Activated T-helper 17 cell treated with anti-CD3 and anti-CD28 coated beads, Interleukin-2, amount 50 U/mL, for 72 hours (primary cell): ENCODE data around the gene GLRX5. TPM values are rescaled to one million over a fixed set of nuclear protein-coding genes. Genes with fewer than 3 reads are reported as not detected.

Experiments used
- ATAC-seq: fragments of 150-1000 bp; cut with Tn5 transposase; replicated peaks from 2 replicates; pipeline ENCODE4 v1.10.0; 2021; ENCODE audit warnings: mild to moderate bottlenecking, moderate library complexity
- H3K27ac Mint-ChIP-seq: one replicate; pipeline ENCODE4 v1.8.0; 2022; ENCODE audit warnings: mixed read lengths
- H3K27me3 Mint-ChIP-seq: one replicate; pipeline ENCODE4 v1.8.0; 2022; ENCODE audit warnings: mixed read lengths
- H3K36me3 Mint-ChIP-seq: one replicate; pipeline ENCODE4 v1.8.0; 2022; ENCODE audit warnings: low read depth, mild to moderate bottlenecking, mixed read lengths
- H3K4me1 Mint-ChIP-seq: one replicate; pipeline ENCODE4 v1.8.0; 2022; ENCODE audit warnings: mixed read lengths
- H3K4me3 Mint-ChIP-seq: one replicate; pipeline ENCODE4 v1.8.0; 2022; ENCODE audit warnings: mild to moderate bottlenecking, mixed read lengths
- H3K9me3 Mint-ChIP-seq: one replicate; pipeline ENCODE4 v1.8.0; 2022; ENCODE audit warnings: mixed read lengths
- total RNA-seq, 2 donors: library from RNA; stranded (reverse); gene quantifications; one replicate each; pipeline ENCODE4 v1.2.3, GENCODE V29; 2022

The GLRX5 gene
- total RNA-seq, 2 donors from 2014 or later = 21.5 to 61.4 TPM

- Mint-ChIP-seq H3K27me3 (no peaks in the 10 kb centered on the region), H3K36me3 (peaks cover 52% of the 10 kb centered on the region), H3K27ac (peak overlapping the region; percentile 96), H3K4me3 (peak overlapping the region; percentile 97), H3K4me1 (peaks cover 48% of the 10 kb centered on the region), H3K9me3 (no peaks in the 10 kb centered on the region)
- ATAC-seq = no peak
These were observed 4.2 kb upstream of the GLRX5 start for GRCh38 chr14:95530473-95531276.

- peak overlapping the region; percentile 97 for H3K4me3 Mint-ChIP-seq
- peak overlapping the region; percentile 96 for H3K27ac Mint-ChIP-seq
- no peak for ATAC-seq
- H3K36me3 Mint-ChIP-seq = peaks cover 52% of the 10 kb centered on the region
- H3K4me1 Mint-ChIP-seq = peaks cover 48% of the 10 kb centered on the region
- no peaks in the 10 kb centered on the region for H3K27me3 Mint-ChIP-seq
- H3K9me3 Mint-ChIP-seq = no peaks in the 10 kb centered on the region
These were observed 3.4 kb upstream of the GLRX5 start for GRCh38 chr14:95531473-95531872.

- peak overlapping the region; percentile 97 for H3K4me3 Mint-ChIP-seq
- peaks cover 52% of the 10 kb centered on the region for H3K36me3 Mint-ChIP-seq
- ATAC-seq = no peak
- H3K27ac Mint-ChIP-seq = peak overlapping the region; percentile 96
- H3K27me3 Mint-ChIP-seq = no peaks in the 10 kb centered on the region
- H3K9me3 Mint-ChIP-seq = no peaks in the 10 kb centered on the region
- H3K4me1 Mint-ChIP-seq = peaks cover 48% of the 10 kb centered on the region
These were observed 2.9 kb upstream of the GLRX5 start for GRCh38 chr14:95531969-95532368.

GRCh38 chr14:95533391-95533821, 1.4 kb upstream of the GLRX5 start:
- no peak for ATAC-seq
- Mint-ChIP-seq H3K27me3 (no peaks in the 10 kb centered on the region), H3K4me3 (peak overlapping the region; percentile 97), H3K27ac (peak overlapping the region; percentile 96), H3K9me3 (no peaks in the 10 kb centered on the region), H3K36me3 (peaks cover 52% of the 10 kb centered on the region), H3K4me1 (peaks cover 47% of the 10 kb centered on the region)

- Mint-ChIP-seq H3K4me3 (peak overlapping the region; percentile 97), H3K36me3 (peaks cover 52% of the 10 kb centered on the region), H3K9me3 (no peaks in the 10 kb centered on the region), H3K27ac (peak overlapping the region; percentile 96), H3K27me3 (no peaks in the 10 kb centered on the region), H3K4me1 (peaks cover 48% of the 10 kb centered on the region)
- no peak for ATAC-seq
These were observed 1.0 kb upstream of the GLRX5 start for GRCh38 chr14:95533822-95534221.

- Mint-ChIP-seq H3K4me1 (peaks cover 45% of the 10 kb centered on the region), H3K9me3 (no peaks in the 10 kb centered on the region), H3K4me3 (peak overlapping the region; percentile 97), H3K27me3 (no peaks in the 10 kb centered on the region), H3K27ac (peak overlapping the region; percentile 94), H3K36me3 (peaks cover 36% of the 10 kb centered on the region)
- ATAC-seq = no peak
These were observed 574 bp downstream of the GLRX5 start for GRCh38 chr14:95535226-95536021.

- Mint-ChIP-seq H3K27ac (peak overlapping the region; percentile 94), H3K27me3 (no peaks in the 10 kb centered on the region), H3K4me3 (peak overlapping the region; percentile 97), H3K4me1 (peaks cover 39% of the 10 kb centered on the region), H3K36me3 (peaks cover 29% of the 10 kb centered on the region), H3K9me3 (no peaks in the 10 kb centered on the region)
- no peak for ATAC-seq
These were observed 1.3 kb downstream of the GLRX5 start for GRCh38 chr14:95536036-95536593.

- Mint-ChIP-seq H3K36me3 (peaks cover 24% of the 10 kb centered on the region), H3K4me3 (peak overlapping the region; percentile 97), H3K4me1 (peaks cover 34% of the 10 kb centered on the region), H3K27me3 (no peaks in the 10 kb centered on the region), H3K27ac (no peak overlapping the region), H3K9me3 (no peaks in the 10 kb centered on the region)
- no peak for ATAC-seq
These were observed 1.8 kb downstream of the GLRX5 start for GRCh38 chr14:95536671-95537070.

GRCh38 chr14:95537298-95538089, 2.6 kb downstream of the GLRX5 start:
- H3K9me3 Mint-ChIP-seq = no peaks in the 10 kb centered on the region
- no peak for ATAC-seq

GRCh38 chr14:95538801-95539509, 4.1 kb downstream of the GLRX5 start:
- Mint-ChIP-seq H3K4me3 (no peak overlapping the region), H3K36me3 (peaks cover 6% of the 10 kb centered on the region), H3K27me3 (no peaks in the 10 kb centered on the region), H3K27ac (no peak overlapping the region), H3K4me1 (peaks cover 22% of the 10 kb centered on the region), H3K9me3 (no peaks in the 10 kb centered on the region)
- ATAC-seq = no peak

More at GRCh38 chr14:95537298-95538089, 2.6 kb downstream of the GLRX5 start:
- no peaks in the 10 kb centered on the region for H3K27me3 Mint-ChIP-seq
- peaks cover 16% of the 10 kb centered on the region for H3K36me3 Mint-ChIP-seq
- H3K4me1 Mint-ChIP-seq = peaks cover 25% of the 10 kb centered on the region
- H3K4me3 Mint-ChIP-seq = peak overlapping the region; percentile 97
- H3K27ac Mint-ChIP-seq = no peak overlapping the region

GRCh38 chr14:95540236-95540855, 5.5 kb downstream of the GLRX5 start:
- no peak for ATAC-seq
- Mint-ChIP-seq H3K9me3 (no peaks in the 10 kb centered on the region), H3K4me3 (no peak overlapping the region), H3K4me1 (peaks cover 22% of the 10 kb centered on the region), H3K27ac (no peak overlapping the region), H3K36me3 (peaks cover 16% of the 10 kb centered on the region), H3K27me3 (no peaks in the 10 kb centered on the region)

- H3K27me3 Mint-ChIP-seq = no peaks in the 10 kb centered on the region
- H3K4me1 Mint-ChIP-seq = peaks cover 12% of the 10 kb centered on the region
- H3K4me3 Mint-ChIP-seq = no peak overlapping the region
- no peak overlapping the region for H3K27ac Mint-ChIP-seq
- H3K9me3 Mint-ChIP-seq = no peaks in the 10 kb centered on the region
- no peak for ATAC-seq
- H3K36me3 Mint-ChIP-seq = peaks cover 16% of the 10 kb centered on the region
These were observed 6.5 kb downstream of the GLRX5 start for GRCh38 chr14:95541346-95541745.
